NOMO-1 (cell line): ENCODE results near the gene PPP1R2B.

Experiments used
- DNase-seq, 2 experiments: peaks; one replicate each; lab custom pipeline; 2025; ENCODE audit not compliant: unreplicated experiment in 2 of 2; lab: John Stamatoyannopoulos, UW

The PPP1R2B gene

GRCh38 chr5:156871212-156871611, 21.1 kb downstream of the PPP1R2B start:
- DNase-seq = no peak

GRCh38 chr5:156879665-156880285, 29.7 kb downstream of the PPP1R2B start:
- no peak for DNase-seq

DNA sequence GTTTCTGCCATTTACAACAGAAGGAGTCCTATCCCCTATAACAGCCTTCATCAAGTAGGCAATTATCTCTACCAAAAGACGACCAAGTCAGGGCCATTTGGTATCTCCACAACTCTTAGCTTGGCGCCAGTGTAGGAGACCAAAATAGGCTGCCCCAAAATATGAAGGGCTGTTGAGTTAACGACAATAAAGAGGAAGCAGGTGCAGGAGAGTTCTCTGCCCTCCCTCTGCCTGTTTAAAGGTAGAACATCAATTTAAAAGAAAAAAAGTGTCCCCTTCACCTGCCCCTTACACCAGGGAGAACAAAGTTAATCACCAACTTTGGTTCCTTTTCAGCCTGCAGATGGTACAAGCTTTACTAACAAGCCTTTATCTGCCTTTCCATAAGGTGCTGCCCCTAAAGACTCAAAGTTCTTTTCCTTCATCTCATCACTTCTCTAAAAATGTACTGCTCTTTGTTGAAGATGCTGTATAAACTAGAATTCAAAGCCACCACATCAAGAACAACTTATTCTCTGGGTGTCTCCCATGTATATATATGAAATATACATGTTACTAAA, 33.3 kb downstream of the PPP1R2B start:
- no peak for DNase-seq

DNA sequence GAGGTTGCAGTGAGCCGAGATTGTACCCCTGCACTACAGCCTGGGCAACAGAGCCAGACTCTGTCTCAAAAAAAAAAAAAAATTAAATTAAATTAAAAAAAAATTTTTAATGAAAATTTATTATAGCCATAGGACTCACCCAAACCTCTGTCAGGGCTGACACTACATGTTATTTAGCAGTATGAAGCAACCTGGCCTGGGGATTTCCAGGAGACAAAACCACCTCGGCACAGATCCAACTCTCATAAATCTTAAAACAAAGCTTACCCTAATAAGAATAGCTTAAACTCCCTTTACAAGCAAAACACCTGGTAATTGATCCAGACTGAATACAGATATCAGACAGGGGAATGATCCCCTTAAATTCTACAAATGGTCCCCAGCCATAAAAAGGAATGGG, 38.4 kb downstream of the PPP1R2B start:
- no peak for DNase-seq

DNA sequence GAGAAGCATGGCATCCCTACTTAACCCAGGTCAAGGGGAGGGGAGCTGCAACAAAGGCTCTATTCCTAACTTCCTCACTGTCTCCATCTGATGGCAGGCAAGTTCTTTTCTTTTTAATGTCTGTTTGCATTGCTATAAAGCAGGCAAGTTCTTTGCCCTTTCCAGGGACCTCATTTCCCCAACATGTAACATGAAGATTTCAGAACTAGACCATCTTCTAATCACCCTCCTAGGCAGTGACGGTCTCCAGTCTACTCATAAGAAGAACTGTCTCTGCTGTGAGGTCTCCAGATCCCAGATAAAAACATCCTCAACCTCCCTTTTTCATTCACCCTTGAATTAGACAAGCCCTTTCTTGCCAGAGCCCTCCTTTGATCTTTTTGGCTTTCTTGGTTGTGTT, 42.1 kb downstream of the PPP1R2B start:
- DNase-seq = peak in 1 of 2 experiments; percentile 1

GRCh38 chr5:156892864-156893263, 42.8 kb downstream of the PPP1R2B start:
- no peak for DNase-seq

DNA sequence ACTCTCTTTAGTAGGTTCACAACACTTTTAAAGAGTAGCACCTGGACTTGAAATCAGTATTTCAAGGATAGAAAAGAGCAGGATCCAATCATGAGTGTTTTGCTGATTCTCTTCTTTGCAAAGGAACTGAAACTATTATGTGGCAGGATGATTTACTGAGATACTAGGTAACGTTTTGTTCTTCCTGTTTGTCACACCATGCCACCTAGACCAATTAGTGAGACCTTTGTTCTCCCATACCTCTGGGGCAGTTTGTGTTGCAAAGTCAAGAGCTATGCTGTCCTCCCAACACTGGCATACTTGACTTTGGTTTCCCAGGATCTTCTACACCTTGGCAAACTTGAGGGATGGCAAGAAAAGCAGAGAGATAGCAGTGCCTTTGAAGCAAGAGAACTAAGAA, 43.4 kb downstream of the PPP1R2B start:
- peak in 1 of 2 experiments; percentile 71 for DNase-seq

- peak in 1 of 2 experiments; percentile 42 for DNase-seq
These were observed 46.5 kb downstream of the PPP1R2B start for GRCh38 chr5:156896546-156896945.
